DND-41 (cell line): ENCODE results near the gene NOD2.

Experiments
- EZH2 ChIP-seq: IDR thresholded peaks from 3 replicates; pipeline ENCODE4 v1.6.1; 2012; ENCODE audit warnings: borderline replicate concordance, low read depth, mild to moderate bottlenecking, moderate library complexity, low read length, inconsistent platforms; ENCODE audit not compliant: severe bottlenecking
- TF ChIP-seq, protein P1 (sequence below): IDR thresholded peaks from 2 replicates; pipeline ENCODE4 v1.5.1; 2012; ENCODE audit warnings: borderline replicate concordance, low read length, moderate library complexity, mild to moderate bottlenecking; ENCODE audit not compliant: poor library complexity, severe bottlenecking; ENCODE audit errors: extremely low read depth

DNA sequence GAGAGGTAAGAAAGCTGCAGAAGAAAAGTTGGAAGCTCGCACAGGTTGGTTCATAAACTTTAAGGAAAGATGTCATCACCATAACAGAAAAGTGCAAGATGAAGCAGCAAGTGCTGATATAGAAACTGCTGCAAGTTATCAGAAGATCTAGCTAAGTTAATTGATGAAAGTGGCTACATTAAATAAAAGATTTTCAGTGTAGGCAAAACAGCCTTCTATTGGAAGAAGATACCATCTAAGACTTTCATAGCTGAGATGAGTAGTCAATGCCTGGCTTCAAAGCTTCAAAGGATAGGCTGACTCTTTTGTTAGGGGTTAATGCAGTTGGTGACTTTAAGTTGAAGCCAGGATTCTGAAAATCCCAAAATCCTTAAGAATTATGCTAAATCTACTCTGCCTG, 72.5 kb downstream of the NOD2 start:
- TF ChIP-seq, protein P1, sequence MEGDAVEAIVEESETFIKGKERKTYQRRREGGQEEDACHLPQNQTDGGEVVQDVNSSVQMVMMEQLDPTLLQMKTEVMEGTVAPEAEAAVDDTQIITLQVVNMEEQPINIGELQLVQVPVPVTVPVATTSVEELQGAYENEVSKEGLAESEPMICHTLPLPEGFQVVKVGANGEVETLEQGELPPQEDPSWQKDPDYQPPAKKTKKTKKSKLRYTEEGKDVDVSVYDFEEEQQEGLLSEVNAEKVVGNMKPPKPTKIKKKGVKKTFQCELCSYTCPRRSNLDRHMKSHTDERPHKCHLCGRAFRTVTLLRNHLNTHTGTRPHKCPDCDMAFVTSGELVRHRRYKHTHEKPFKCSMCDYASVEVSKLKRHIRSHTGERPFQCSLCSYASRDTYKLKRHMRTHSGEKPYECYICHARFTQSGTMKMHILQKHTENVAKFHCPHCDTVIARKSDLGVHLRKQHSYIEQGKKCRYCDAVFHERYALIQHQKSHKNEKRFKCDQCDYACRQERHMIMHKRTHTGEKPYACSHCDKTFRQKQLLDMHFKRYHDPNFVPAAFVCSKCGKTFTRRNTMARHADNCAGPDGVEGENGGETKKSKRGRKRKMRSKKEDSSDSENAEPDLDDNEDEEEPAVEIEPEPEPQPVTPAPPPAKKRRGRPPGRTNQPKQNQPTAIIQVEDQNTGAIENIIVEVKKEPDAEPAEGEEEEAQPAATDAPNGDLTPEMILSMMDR, result no peak
- no peak for TF ChIP-seq EZH2
